GM12801 (cell line): ENCODE measurements around the gene PARPBP.

Source experiments
- TF ChIP-seq, protein P1 (sequence below): IDR thresholded peaks from one replicate; pipeline ENCODE4 v1.5.1; 2011; ENCODE audit warnings: control low read depth; ENCODE audit not compliant: insufficient read length; ENCODE audit errors: extremely low read depth

Gene PARPBP

DNA sequence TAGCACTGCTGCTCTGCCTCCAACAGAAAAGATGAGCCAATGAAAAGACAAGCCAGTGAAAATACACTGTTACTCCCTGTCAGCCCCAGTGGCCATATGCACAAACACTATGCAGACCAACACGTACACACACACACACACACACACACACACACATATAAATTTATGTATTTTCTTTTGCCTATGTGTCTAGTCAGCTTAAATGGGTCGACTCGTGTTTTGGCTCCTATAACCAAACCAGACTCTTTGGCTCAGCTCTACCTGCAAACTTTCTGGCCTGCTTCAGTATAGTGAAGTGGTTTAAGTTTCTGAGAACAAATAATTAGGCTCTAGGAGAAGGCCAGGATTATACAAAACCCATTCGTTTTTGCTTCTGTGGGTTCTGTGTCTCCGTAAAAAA lies 108.0 kb downstream of the PARPBP start:
- TF ChIP-seq, protein P1, sequence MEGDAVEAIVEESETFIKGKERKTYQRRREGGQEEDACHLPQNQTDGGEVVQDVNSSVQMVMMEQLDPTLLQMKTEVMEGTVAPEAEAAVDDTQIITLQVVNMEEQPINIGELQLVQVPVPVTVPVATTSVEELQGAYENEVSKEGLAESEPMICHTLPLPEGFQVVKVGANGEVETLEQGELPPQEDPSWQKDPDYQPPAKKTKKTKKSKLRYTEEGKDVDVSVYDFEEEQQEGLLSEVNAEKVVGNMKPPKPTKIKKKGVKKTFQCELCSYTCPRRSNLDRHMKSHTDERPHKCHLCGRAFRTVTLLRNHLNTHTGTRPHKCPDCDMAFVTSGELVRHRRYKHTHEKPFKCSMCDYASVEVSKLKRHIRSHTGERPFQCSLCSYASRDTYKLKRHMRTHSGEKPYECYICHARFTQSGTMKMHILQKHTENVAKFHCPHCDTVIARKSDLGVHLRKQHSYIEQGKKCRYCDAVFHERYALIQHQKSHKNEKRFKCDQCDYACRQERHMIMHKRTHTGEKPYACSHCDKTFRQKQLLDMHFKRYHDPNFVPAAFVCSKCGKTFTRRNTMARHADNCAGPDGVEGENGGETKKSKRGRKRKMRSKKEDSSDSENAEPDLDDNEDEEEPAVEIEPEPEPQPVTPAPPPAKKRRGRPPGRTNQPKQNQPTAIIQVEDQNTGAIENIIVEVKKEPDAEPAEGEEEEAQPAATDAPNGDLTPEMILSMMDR: no peak

DNA sequence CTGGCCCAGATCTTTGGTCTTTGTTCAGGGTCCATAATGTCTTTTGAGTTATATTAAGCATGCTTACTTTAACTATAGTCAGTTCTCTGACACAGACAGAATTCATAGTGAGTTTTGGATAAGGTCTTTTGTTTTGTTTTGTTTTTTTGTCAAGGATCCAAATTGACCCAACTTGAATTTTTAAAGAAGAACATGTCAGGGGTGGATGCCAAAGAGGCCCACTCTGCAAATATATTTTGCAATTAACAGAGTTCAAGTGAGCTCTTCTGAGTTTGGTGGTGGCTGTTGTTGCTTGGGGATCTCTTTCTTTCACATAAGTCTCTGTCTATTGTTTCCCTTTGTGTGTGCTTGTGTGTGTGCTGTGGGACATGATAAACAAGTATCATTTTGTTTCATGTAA lies 112.1 kb downstream of the PARPBP start:
- TF ChIP-seq, protein P1: no peak

DNA sequence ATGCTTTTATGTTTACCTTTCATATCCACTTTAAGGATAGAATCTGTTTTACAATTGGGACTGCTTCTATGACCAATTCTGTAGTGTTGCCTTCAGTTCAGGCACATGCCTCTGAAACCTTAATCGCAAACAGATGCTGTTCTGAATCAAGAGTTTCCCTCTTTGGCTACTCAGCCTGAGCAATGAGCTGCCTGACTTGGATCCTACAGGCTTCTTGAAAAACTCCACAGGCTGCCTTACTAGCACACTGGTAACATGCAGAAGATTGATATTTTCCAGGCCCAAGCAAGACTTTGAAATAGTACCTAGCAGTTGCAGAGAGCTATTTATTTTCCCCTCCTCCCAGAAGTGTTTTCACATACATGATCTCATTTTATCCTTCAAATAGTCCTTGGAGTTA lies 112.5 kb downstream of the PARPBP start:
- TF ChIP-seq, protein P1: no peak

DNA sequence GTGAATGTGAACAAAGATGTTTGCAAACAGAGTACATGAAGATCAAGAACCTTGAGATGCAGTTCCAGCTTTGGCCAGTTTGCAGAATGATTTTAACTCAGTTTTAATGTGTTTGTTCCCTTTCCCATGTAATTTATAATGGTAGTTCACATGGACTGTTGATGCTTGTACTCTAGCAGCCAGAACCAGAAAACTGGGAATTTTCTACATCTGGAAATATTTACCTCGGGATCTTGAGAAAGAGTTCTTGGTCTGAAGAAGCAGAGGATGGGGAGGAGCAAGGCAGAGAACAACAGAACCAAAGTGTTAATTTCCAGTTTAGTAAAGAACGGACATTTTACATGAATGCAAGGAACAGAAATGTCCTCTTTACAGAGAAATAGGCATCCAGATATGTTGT lies 114.6 kb downstream of the PARPBP start:
- TF ChIP-seq, protein P1: no peak
